8988T (cell line): ENCODE data around the gene ZDHHC14.
"Not testable (repeated sequence)": the region's sequence is repeated elsewhere in the genome, so short reads cannot be mapped to it uniquely, and the experiment has no call there.

ENCODE experiments used
- DNase-seq: peaks from one replicate; pipeline ENCODE4 v3.0.0; 2011

ZDHHC14 gene

DNA sequence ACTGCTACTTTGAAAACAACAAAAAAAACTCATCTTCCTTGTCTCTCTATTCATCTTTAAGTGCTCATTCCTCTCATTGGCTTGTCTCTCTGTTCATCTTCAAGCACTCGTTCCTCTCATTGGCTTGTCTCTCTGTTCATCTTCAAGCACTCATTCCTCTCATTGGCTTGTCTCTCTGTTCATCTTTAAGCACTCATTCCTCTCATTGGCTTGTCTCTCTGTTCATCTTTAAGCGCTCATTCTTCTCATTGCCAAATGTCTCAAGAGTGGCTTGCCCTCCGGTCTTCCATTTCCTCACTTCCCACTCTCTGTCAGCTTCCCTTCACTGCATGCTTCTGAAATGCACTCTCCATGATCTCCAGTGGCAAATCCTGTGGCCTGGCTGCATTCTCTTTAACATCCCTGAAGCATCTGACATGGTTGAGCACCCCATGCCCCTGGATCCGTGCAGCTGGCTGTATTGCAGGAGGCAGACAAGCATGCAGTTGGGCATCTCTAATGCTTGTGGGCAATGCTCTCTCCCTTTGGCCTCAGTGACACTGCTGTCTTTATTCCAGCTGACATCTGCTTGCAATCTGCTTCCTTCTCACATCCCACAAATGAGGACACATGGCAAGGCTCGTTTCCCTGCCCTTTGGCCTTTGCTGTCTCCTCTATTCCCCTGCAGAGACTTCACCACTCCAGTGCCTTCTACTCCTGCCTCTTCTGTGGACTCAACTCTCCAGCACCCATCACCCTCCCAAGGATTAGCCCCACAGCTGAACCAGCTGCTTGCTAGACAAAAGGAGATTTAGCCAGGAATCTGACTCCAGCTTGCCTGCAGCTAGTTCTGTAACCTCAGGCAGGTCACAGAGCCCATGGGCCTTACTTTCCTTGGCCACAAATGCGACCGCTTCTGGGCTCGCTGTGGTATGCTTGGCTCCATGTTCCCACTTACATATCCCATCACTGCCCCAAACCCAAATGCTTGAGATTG lies 298.9 kb downstream of the ZDHHC14 start:
- no peak for DNase-seq

DNA sequence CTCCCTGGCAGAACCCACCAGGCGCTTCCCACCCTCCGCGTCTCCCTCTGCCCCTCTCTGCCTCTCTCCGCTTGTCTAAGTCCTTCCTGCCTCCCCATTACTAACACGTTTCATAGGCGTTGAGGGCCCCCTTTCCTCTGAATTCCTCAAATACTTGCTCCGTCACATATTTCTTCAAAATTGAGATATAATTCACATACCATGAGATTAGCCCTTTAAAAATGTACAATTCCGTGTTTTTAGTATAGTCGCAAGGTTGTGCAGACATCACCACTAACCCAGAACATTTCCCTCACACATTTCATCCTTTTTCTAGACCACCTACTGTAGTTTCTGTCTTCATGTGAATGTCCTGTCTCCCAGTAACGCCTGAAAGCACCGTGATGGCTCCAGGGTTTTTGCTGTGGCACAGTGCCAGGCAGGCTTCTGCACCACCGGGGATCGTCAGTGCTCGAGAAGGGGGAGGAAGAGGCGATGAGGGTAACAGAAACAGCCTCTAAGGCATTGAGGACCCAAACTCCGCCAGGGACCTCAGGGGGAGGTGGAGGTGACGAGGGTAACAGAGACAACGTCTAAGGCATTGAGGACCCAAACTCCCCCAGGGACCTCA lies 300.2 kb downstream of the ZDHHC14 start:
- DNase-seq = no peak

DNA sequence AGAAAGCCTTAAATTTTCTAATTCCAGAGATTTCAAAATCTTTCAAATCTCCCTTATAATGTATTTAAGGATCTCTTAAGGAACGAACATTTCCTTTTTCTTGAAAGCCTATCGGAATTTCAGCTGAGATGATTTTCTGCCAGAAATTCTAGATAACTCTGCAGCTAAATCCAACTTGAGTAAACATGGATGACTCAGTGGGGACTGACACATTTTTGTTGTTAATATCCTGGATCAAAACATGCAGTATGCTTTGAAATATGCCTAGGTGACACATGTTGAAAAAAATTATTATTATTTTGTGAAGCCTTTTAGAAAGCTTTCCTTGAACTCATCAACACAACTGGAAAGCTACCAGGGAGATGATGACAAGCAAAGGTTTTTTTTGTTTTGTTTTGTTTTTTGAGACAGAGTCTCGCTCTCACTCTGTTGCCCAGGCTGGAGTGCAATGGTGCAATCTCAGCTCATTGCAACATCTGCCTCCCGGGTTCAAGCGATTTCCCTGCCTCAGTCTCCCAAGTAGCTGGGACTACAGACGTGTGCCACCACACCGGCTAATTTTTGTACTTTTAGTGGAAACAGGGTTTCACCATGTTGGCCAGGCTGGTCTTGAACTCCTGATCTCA lies 302.0 kb downstream of the ZDHHC14 start:
- no peak for DNase-seq

DNA sequence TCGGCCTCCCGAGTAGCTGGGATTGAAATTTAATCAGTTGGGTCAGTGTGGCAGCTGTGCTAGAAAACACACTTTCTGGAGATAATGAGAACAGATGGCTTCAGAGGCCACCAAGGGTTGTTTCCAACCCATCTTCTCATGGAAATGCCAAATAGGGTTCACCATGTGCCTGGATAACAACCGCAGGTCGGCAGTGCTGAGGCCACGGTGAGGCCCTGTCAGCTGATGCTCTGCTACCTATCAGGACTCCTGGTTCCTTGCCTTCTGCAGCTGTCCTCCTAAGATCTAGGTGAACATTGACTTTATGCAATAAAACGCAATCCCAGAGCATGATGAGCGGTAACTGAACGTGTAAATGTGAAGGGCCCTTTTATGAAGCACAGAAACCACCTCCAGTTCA lies 302.7 kb downstream of the ZDHHC14 start:
- DNase-seq = no peak

DNA sequence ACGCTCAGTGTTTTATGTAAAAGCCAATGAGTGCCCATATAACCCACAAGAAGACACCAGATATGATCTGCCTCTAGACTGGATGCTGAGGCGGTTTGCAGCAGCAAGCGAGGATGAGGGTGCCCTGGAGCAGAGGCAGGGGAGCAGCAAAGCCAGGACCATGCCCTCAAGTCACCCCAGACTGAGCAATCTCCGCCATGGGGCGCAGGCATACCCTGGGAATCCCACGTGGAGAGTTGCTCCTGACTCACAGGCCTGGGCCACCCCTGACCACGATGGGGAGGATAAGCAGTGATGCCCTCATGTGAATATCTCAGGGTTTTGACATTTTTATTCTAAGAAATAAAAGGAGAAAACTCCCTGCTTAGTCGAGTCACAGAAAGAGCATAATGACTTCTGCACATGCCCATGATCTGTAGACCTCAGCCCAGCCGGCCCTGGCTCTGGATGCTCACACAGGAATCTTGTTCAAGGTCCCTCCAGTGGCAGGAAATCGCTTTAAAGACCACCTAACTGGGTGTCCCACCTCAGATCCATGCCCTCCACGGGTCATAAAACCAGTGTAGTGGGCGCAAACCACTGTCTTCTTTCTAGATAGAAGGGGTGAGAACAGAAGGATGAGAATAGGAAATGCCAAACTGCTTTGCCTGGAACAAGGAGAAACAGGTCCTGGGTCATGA lies 303.8 kb downstream of the ZDHHC14 start:
- DNase-seq = no peak

DNA sequence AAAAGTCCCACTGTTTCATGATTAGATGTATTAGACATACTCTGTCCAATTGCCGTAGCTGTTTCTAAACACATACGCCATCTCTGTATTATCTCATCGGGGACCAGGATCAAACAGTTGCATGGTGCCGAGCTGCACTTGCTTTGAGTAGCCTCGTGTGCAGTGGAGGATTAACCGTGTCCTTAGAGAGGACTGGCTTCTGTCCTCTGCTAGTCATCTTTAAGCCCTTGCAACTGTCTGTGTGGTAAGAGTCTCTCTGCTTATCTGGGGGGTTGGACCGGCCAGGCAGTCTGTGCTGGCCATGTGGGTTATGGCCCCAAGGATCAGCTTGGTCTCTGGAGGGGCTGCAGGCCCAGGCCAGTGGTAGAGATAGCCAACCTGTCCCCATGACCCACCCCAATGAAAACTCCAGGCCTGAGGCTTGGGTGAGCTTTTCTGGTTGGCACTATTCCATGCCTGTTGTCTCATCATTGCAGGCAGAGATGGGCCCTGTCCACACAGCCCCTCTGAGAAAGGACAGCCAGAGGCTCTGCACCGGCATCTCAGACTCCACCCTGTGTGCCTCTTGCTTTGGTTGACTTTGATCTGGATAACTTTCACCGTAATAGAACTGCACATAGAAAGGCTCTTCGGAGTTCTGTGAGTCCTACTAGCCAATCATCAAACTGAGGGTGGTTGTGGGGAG lies 304.7 kb downstream of the ZDHHC14 start:
- no peak for DNase-seq

DNA sequence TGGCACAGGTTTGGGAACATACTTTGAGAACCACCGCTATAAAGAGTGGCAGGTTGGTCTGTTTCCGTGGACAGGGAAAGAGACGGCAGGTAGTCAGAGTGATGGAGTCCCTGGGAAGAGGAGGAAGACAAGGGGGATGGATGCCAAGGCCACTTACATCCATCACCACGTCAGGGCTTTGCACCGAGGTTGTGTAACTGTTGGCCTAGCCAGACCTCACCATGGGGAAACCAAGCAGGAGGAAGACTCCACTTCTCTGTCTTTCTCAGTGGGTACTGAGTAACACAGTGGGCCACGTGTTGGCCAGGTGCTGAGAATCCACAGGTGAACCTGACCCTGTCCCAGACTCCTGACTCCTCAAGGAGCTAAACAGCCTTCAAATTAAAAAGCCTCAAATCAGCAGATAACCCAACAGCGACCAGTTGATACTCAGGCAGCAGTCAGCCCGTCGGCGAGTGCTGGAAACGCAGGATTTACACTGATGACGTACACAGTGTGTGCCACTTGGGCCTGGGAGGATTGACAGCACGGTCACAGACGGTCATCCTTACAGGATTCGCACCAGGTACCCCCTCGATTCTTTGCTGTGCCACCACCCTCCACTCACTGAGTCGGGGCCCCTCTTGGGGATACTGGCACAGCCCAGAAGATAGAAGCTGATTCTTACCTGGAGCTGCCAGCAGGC lies 307.4 kb downstream of the ZDHHC14 start:
- DNase-seq = no peak

DNA sequence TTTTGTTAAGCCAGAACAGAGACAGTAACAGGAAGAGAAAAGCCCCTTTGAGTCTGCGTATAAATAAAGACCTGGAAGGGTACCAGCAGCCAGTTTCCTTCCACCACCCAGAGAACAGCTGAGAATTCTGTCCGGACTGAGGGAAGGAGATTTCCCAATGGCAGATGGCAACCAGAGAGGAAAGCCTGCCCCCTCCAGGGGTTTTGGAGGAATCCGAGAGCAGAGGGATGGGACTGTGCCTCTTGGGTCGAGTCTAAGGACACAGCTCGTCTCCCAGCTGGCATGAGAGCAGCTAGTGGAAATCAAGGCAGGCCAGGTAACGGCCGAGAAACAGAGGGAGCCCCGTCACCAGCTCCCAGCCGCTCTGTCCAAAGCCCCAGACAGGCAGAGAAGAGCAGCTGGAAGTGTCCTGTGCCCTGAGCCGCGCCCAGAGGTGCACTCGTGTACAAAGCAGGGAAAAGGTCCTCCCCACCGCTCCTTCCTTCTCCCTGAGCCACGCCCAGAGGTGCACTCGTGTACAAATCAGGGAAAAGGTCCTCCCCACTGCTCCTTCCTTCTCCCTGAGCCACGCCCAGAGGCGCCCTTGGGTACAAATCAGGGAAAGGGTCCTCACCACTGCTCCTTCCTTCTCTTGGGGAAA lies 308.1 kb downstream of the ZDHHC14 start:
- DNase-seq = no peak

DNA sequence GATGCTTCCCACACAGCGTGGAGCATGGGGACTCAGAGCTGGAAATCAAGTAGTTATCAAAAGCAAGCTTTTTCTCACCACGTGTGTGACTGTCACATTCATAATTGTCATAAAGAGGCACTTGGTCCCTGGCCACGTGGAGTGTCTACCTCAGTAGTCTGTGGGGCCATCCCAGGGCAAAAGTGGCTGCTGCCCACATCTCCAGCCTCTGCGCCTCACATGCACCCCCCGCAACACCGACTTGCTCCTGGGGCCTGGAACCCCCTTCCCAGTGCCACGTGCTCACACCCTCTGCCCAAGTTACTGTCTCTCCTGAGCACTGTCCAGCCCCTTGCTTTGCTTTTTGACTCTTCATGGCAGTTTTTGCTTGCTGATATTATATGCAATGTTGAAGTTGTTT lies 308.9 kb downstream of the ZDHHC14 start:
- no peak for DNase-seq

DNA sequence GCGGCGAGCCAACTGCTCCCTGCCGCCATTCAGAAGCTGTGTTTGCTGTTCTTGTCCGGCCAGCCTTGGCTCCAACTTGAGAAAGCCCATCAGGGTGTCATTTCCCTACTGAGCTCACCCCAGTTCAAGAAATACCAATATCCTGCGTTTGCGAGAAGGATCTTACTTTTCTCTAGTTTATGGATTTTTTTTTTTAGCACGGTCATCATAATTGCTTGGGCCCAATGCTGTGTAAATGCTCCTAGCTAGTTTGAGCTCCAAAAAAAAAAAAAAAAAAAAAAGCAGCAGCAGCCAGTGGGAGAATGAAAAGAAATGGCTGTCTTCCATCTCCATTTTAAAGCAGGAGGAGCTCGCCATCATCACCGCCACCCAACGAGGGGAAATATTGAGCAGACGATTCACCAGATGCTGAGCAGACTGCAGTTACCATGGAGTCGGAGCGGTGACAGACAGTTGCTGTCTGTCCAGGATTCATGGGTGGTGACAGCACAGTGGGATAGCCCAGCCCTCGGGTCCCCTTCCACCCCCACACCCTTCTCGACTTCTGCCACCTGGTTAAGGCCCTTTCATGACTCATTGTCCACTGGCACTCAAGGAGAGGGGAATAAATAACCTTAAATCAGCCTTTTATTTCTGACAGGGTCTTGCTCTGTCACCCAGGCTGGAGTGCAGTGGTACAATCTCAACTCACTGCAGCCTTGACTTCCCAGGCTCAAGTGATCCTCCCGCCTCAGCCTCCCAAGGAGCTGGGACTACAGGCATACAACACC lies 309.6 kb downstream of the ZDHHC14 start:
- DNase-seq = no peak

DNA sequence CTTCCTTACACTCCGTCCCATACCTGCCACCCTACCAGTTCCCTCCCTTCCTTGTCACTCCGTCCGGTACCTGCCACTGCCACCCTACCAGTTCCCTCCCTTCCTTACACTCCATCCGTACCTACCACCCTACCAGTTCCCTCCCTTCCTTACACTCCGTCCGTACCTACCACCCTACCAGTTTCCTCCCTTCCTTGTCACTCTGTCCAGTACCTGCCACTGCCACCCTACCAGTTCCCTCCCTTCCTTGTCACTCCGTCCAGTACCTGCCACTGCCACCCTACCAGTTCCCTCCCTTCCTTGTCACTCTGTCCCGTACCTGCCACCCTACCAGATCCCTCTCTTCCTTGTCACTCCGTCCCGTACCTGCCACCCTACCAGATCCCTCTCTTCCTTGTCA lies 310.6 kb downstream of the ZDHHC14 start:
- DNase-seq = not testable (repeated sequence)

DNA sequence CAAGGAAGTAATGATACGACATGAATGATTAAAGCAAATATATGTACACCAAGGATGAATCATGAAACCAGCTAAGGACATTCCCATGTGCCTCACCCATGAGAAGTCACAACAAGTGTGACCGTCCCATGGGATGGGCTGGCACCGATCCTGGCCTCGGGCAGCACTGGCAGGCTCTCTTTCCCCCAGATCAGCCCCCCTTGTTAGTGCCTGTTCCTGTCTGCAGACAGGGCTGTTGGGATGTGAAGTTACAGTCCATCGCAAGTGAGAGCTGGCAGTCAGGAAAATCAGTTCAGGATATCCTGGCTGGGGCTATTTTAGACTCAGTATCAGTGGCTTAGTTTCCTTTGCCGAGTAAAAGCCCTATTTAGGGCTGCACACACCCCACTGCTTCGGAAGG lies 312.9 kb downstream of the ZDHHC14 start:
- DNase-seq = no peak

DNA sequence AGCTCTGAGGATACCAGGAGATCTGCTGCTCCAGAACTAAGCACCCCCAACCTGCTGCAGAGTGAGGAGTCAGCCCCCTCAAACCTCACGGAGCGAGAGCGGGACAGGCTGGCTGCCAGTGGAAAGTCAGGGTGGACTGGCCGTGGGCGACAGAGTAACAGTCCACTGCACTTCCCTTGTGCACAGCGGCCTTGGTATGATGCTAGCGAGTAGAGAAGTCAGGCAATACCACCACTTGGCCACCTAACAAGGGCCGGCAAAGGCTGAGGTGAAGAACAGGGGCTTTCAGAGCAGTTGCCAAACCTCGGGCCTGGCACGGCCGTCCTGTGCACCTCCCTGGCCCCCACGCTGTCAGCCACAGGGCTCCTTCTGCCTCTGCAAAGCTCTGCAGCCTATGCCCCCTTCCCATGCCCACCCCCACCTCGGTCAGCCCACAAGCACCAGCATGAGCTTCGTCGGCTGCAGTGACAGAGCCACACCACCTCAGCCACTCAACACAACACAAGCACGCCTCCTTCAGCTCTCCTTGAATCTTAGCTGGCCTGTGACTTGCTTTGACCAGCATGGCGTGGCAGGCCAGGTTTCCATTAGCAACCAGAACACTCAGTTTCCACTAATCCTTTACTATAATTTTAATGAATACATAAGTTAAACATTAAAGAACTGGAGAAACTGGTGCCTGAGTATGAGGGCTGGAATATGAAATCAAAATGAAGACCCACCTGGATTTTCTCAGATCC lies 314.5 kb downstream of the ZDHHC14 start:
- DNase-seq = no peak

DNA sequence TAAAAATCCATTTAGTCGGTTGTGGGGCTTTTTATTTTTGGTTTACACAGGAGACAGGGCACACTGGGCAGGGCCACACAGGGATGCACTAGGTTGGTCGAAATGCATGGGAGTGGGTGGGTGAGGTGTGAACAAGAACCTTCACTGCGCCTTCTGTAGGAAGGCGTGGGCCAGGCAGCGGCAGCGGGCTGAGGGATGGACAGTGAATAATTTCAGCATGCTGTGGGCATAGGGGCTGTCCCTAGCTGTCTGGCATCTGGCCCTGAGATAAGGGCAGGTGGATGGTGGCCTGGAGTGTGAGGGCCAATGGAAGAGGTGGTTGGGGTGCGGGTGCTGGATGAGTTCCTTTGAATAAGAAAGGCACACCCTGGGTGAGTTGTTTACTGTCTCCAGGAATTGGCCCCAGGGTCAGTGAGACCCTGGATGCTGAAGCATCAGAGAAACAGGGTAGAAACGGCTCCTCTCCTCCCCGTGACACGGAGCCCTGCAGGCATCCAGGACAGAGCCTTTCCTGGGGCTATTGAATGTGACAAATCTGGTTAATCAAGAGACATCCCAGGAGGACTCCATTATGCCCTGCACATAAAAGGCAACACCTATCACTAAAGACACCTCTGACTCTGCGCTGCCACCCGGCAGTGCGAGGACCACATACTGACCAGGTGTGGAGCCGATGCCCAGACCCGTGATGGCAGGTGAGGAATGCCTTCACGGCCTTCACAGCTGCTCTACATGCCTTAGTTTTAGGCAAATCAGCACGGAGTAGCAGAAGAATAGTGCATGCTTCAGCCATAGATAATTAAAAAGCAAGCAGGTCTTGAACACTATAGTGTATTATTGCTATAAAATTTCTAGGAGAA lies 319.0 kb downstream of the ZDHHC14 start:
- no peak for DNase-seq

DNA sequence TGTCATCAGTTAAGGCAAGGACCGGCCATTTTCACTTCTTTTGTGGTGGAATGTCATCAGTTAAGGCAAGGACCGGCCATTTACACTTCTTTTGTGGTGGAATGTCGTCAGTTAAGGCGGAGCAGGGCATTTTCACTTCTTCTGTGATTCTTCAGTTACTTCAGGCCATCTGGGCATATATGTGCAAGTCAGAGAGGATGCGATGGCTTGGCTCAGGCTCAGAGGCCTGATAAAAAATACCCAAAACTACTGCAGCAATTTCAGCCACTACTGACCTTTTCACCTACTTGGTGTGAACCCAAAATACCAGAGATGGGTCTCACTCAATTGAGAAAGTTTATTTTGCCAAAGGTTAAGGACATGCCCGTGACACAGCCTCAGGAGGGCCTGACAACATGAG lies 325.4 kb downstream of the ZDHHC14 start:
- DNase-seq = not testable (repeated sequence)

DNA sequence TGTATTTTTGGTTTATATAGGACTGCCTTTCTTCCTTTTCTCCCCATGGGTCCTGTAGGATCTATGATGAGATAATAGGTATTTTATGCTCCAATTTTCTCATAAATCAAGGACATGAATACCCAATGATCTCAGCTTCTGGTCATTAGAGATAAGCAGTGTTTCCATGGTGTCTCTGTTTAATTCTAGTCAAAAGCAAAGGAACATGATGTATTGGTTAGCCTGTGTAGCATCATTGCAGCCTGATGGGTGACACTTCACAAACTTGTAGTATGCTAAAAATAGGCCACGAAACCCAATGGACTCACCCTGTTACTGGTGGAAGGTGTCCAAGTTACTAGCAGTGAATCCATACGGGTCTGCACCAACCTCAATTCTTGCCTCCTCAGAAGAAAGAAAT lies 325.9 kb downstream of the ZDHHC14 start:
- DNase-seq = no peak

DNA sequence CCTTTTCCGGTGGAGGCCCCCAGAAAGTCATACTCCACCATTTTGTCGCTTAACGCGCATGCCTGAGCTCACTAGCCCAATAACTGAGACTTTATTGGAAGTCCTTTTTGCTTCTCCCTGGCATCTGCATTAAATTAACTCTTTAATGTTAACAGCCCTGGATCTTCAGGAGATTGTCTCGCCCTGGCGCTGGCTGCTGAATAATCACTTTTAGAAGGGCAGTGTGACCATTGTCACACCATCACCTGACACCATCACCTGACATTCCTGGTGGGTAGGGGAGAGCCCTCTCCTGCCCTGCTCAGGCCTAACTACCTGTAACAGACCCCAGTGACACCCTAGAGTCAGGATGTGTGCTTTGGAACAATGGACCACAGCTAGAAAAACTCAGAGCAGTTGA lies 326.6 kb downstream of the ZDHHC14 start:
- DNase-seq = no peak

DNA sequence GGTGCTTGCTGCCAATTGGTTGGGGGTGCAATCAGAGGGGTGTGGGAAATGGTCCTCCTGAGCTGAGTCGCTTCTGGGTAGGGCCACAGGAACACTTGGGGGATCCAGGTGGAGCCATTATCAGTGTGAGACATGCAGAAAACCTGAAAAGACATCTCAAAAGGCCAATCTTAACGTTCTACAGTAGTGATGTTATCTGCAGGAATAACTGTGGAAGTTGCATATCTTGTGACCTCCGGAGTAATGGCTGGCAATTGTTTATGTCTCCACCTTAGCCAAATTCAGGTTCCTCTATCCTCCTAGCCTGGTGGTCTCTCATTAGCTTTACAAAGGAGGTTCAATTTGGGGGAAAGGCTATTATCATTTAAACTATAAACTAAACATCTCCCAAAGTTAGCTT lies 327.2 kb downstream of the ZDHHC14 start:
- no peak for DNase-seq

DNA sequence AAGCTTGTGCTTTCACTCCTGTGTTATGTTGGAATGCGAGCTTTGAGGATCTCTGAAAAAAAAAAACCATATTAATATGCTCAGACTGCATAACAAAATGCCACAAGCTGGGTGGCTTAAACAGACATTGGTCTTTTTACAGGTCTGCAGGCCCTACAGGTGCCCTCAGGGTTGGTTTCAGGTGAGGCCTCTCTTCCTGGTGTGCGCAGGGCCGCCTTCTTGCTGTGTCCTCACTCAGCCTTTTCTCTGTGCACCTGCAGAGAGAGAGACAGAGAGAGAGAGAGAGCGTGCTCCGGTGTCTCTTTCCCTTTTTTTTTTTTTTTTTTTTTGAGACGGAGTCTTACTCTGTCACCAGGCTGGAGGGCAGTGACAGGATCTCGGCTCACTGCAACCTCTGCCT lies 327.9 kb downstream of the ZDHHC14 start:
- no peak for DNase-seq
